ENCODE measurements around the gene EMC9. TPM values are rescaled to one million over a fixed set of nuclear protein-coding genes. Genes with fewer than 3 reads are reported as not detected.
"Not testable (repeated sequence)": the region's sequence is repeated elsewhere in the genome, so short reads cannot be mapped to it uniquely, and the experiment has no call there.

The EMC9 gene
- total RNA-seq, 1 donor from 2014 or later = 8.6 TPM

DNA sequence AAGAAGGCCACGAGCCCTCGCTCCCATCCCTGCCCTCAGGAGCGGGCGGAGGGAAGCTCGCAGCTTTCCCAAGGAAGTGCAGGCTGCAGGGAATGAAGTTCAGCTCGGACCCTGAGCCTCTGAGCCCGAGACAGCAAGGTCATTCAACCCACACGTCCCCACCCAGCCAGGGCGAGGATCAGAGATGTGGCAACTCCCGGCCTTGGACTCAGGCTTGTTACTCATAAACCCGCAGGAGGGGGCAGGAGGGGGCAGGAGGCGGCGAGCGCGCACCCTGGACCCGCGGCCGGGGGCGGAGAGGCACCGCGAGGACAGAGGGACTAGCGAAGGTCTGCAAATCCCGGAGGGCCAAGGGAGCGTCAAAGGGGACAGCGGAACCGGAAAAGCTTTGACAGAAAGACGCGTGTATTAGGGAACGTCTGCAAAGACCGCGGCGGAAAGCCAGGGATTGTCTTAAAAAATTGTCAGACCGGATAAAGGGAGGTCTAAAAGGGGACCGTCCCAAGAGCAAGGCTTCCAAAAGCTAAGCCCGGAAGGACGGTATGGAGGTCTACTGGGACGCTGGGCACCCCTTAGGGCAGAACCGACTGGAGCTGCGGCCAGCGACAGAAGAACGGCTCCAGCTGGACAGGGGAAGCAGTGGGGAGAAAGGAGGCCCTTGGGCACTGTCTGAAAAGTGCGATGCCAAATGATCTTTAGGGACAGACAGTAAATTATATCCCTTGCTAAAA, 27.4 kb downstream of the EMC9 start:
- DNase-seq (ENCODE audit: low spot score in 2 of 2) (peak; percentile 72 to 73), FAIRE-seq (no peak)

DNA sequence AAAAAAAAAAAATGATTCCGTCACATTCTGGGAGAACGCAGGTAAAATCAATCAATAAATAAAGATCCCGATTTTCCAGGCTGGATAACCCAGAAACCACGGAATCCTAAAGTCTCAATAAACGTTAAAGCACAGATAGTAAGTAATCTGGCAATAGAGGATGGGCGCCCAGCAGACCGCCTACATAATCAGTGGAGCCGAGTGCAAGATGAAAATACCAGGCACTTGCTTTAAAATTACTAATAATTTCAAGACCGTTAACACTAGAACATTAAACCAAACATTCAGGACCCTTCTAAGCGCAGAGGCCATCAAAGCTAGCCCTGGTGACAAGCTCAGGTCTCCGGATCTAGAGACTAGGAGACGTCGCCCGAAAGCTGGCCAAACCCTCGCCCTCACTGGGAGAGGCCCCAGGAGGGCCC, 28.0 kb downstream of the EMC9 start:
- DNase-seq (ENCODE audit: low spot score in 2 of 2) (no peak), FAIRE-seq (no peak)

DNA sequence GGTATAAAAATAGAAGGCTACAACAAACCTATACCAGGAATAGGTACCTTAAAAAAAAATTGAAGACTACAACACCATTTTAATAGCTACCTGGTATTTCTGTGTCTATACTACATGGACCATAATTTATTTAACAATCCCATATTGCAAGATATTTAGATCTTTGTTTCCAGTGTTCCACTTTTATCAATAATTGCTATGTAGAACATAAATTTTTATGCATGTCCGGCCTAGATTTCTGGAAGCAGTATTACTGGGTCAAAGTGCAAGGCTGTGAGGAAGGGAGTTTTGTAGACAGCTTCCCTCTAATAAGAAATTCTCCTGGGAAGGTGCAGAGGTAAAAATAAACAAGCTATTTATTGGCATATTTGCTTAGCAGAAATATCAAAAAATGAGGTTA, 30.9 kb downstream of the EMC9 start:
- FAIRE-seq (no peak), DNase-seq (ENCODE audit: low spot score in 2 of 2) (no peak)

DNA sequence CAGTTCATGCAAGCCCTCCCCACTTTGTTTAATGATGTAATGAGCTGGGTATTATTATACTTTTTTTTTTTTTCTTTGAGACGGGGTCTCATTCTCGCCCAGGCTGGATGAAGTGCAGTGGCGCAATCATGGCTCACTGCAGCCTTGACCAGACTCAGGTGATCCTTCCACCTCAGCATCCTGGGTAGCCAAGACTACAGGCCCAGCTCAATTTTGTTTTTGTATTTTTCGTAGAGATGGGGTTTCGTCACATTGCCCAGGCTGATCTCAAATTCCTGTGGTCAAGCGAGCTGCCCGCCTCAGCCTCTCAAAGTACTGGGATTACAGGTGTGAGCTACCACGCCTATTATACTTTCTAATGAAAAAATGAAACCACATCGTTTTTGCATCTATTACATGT, 31.3 kb downstream of the EMC9 start:
- FAIRE-seq (no peak), DNase-seq (ENCODE audit: low spot score in 2 of 2) (no peak)

DNA sequence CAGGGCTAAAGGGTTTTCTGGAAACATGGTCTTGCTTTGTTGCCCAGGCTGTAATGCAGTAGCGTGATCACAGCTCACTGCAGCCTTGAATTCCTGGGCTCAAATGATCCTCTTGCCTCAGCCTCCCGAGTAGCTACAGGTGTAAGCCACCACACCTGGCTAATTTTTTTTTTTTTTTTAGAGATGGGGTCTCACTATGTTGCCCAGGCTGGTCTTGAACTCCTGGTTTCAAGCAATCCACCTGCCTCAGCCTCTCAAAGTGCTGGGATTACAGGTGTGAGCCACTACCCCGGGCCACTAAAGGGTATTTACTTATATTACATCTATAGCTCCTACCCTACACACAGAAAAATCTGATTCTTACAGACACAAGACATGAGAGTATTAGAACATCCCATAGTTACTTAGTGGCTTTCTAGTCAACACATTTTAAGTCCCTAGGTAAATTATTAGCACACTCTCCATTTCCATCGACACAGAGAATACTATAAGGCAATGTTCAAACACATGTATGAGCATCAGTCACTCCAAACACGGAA, 33.0 kb downstream of the EMC9 start:
- DNase-seq (ENCODE audit: low spot score in 2 of 2) = no peak
- FAIRE-seq = no peak

DNA sequence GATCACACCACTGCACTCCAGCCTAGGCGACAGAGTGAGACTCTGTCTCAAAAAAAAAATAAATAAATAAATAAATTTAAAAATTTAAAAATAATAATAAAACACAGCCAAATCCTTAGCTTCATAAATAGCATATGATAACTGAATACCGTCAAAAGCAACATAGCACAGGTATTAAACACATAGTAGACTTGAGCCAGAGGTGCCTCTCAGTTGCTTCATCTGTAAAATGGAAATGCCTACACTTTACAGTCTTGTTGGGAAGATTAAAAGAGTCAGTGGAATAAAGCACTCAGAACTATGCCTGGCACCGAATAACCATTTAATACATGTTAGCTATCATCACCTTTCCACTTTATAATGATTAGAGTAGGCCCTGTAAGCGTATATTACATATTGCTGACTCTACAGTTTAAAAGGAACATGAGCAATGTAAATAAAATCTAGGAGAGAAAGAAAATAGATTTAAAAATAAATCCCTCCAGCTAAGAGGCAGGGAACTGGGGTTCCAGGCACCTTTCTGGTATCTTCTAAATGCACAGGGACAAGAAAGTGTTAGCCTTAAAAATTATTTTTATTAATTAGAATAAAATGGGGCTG, 34.6 kb downstream of the EMC9 start:
- FAIRE-seq = no peak

DNA sequence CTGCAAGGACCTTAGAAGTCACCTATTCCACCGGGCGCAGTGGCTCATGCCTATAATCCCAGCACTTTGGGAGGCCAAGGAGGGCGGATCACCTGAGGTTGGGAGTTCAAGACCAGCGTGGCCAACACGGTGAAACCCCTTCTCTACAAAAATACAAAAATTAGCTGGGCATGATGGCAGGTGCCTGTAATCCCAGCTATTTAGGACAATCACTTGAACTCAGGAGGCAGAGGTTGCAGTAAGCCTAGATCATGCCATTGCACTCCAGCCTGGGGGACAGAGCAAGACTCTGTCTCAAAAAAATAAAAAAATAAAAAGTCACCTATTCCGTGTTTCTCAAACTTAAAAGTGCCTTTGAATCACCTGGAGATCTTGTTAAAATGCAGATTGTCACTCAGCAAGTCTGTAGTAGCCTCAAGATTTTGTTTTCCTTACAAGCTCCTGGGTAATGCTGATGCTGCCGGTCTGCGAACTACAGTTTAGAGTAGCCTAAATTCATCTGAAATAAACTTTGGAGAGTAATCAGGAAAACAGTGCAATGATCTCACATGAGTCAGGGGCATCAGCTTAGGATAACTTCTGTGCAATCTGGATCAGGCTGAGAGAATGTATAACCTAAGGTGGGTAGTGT, 35.7 kb downstream of the EMC9 start:
- not testable (repeated sequence) for DNase-seq (ENCODE audit: low spot score in 2 of 2); FAIRE-seq

More for the DNA sequence above, 34.6 kb downstream of the EMC9 start:
- DNase-seq (ENCODE audit: low spot score in 2 of 2) = no peak

DNA sequence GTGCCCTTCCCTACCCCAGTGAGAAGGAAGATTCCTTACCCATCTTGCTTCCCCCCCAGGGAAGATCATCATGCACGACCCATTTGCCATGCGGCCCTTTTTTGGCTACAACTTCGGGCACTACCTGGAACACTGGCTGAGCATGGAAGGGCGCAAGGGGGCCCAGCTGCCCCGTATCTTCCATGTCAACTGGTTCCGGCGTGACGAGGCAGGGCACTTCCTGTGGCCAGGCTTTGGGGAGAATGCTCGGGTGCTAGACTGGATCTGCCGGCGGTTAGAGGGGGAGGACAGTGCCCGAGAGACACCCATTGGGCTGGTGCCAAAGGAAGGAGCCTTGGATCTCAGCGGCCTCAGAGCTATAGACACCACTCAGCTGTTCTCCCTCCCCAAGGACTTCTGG, 37.9 kb downstream of the EMC9 start:
- DNase-seq (ENCODE audit: low spot score in 2 of 2) (no peak), FAIRE-seq (no peak)

DNA sequence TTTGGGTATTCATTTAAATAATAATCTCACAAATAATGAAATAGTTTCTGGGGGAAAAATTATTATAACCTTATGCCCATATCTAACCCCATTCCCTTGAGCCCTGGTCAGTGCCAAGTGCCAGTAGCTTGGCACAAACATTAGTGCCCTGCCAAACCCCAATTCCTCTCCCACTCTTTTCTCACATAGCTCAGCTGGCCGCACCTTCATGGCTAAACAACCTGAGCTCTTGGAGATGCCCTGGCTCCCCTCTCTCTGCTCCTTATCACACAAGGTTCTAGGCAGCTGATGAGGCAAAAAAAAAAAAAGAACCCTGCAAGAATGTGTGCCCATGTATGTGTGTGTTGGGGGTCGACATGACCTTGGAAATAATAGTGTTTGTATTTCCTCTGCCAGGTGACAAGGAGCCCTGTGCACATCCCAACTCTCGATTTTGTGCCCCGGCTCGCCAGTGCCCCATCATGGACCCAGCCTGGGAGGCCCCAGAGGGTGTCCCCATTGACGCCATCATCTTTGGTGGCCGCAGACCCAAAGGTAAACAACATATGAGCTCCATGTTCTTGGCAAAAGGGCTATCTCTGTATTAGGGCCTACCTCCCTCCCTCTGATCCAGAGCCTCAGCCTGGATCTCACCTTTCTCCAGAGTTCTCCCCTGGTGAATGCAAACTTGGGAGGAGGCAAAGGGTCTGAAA, 38.9 kb downstream of the EMC9 start:
- no peak for FAIRE-seq
- no peak for DNase-seq (ENCODE audit: low spot score in 2 of 2)

DNA sequence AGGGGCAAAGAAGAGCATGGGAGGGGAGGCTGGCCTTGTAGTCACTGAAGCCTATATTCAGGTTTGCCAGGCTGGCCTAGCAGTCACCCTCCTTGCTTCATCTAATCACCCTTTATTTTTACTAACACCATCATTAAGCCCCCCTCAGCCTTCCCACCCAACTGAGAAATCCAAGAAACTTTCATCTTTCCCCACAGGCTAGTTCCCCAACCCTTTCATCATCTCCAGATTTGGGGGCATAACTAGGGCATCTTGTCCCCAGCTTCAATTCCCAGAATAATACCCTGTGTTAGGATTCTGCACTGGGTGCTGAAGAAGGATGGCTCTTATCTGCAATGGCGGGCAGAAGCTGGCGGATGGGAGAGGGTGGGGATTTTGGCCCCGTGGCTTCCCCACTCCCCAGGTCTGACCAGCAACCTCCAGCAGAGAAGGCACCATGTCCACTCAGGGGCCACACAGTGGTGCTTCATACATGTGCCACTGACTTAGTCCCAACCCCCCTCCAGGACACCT, 40.4 kb downstream of the EMC9 start:
- no peak for DNase-seq (ENCODE audit: low spot score in 2 of 2)
- no peak for FAIRE-seq

DNA sequence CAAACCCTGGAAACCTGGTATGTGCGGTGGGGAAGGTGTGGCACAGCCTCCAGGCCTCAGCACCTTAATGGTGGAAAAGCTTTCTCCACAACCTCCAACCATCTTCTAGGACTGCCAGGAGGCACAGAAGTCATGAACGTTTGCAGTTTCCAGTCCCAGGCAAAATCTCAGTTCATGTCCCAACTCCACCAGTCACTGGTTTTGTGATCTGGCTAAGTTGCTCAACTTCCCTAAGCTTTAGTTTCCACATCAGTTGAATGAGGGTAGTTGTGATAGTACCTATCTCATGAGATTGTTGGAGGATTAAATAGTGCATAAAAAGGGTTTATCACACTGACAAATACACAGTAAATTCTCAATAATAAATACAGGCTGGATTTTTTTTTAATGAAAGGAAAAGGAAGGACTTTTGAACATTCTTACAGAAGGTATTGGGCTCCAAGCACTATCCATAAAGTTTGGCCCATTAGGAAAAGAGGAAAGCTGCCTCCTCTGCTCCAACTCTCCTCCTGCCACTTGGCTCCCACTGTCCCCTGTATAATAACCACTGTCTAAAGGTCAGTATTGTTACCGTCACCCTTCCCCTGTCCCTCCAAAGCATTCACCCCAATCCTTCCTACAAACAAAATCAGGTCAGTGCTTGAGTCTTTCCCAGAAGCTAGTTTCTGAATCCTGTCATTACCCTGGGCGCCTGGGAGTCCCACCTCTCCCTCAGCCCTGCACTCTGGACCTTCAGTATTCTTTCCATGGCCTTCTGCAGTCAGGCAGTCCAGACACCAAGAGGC, 41.0 kb downstream of the EMC9 start:
- FAIRE-seq (no peak), DNase-seq (ENCODE audit: low spot score in 2 of 2) (no peak)

DNA sequence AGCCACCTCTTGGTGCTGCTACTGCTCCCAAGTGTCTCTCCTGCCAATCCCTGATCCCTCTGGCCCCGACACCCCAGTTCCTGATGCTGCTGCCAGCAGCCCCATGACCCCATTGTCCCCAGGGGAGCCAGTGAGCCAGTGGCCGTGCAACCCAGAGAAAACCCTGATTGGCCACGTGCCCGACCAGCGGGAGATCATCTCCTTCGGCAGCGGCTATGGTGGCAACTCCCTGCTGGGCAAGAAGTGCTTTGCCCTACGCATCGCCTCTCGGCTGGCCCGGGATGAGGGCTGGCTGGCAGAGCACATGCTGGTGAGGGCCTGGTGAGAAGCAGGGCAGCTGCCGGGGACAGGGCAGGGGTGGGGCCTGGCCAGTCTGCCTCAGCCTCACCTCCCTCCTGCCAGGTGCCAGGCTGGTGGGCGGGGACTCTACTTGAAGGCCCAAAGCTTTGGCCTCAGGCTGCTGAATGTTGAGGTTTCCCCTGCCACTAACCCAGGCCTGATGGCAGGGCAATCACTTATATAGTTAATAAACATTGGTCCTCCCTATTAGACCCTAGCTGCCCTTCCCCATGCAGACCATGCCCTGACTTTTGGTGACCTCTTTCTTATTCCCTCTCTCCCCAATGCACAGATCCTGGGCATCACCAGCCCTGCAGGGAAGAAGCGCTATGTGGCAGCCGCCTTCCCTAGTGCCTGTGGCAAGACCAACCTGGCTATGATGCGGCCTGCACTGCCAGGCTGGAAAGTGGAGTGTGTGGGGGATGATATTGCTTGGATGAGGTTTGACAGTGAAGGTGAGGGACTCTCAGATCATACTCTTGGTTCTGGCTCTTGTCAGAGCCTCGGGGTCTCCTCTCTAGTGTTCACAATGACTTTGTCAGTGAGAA, 42.2 kb downstream of the EMC9 start:
- DNase-seq (ENCODE audit: low spot score in 2 of 2) = no peak
- FAIRE-seq = no peak

DNA sequence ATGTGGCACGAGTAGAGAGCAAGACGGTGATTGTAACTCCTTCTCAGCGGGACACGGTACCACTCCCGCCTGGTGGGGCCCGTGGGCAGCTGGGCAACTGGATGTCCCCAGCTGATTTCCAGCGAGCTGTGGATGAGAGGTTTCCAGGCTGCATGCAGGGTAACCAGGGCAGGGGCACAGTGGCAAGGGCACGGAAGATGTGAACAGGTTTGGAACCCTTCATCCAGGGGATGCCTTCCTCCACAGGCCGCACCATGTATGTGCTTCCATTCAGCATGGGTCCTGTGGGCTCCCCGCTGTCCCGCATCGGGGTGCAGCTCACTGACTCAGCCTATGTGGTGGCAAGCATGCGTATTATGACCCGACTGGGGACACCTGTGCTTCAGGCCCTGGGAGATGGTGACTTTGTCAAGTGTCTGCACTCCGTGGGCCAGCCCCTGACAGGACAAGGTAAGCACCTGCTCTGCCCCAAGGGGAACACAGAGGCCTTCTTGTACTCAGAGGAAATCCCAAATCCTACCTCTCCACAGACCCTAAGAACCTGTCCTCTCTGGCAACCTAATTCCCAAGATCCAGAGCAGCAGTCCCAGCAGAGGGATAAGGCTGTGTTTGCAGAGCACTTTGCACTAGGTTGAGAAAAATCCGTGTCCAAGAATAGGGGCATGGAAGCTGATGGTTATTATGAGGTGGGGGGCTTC, 43.0 kb downstream of the EMC9 start:
- DNase-seq (ENCODE audit: low spot score in 2 of 2) (no peak), FAIRE-seq (no peak)

DNA sequence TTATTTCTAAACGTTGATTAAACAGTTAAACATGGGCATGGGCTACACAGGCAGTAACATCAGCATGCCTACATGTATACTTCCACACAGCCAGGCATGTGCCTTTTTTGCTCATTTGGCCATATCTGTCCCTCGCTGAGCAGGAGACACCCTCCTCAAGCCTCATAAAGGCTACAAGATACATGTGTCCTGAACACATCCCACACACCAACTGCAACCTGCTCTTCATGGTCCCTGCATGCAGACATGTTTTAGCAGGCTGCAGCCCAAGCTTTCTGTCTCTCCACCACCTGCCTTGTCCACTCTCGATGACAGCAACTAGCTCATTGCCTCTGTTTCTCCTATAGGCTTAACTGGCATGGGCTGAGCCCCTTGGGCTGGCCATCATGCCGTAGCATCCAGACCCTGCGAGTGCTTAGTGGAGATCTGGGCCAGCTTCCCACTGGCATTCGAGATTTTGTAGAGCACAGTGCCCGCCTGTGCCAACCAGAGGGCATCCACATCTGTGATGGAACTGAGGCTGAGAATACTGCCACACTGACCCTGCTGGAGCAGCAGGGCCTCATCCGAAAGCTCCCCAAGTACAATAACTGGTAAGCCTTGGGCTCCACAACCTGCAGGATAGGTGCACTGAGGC, 44.7 kb downstream of the EMC9 start:
- DNase-seq (ENCODE audit: low spot score in 2 of 2) (no peak), FAIRE-seq (no peak)

DNA sequence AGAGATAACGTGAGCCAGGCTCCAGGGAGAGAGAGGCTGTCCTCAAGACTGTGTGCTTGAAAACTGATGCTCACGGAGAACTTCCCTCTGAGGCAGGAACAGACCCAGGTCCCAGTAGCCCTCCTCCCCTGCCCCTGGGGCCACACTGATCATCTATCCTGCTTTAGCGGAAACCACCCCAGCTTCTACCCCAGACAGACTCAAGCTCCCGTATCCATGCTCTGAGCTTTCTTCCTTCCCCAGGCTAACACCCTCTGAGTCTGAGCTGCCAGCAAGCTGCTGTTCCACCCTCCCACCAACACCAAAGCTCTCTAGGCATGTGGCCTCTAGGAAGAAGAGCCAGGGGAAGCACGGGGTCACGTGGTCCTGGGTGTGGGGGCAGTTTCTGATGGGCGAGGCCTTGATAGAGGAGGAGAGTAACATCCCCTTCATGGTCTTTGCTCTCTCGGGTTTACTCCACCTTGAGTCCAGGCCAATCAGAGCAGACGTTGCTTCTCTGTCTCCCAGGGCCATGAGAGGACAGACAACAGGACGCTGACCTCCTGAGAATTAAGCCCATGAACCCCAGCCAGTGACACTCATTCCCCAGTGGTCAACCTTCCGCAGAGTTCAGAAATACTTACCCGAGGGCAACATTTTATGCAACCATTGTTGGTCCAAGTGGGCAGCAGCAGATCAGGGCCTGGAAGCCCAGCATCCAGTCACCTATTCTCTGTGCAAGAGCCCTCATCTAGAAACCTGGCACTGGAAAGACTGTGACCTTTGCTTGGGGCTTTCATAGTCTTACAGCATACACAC, 45.9 kb downstream of the EMC9 start:
- DNase-seq (ENCODE audit: low spot score in 2 of 2) = no peak
- FAIRE-seq = no peak

DNA sequence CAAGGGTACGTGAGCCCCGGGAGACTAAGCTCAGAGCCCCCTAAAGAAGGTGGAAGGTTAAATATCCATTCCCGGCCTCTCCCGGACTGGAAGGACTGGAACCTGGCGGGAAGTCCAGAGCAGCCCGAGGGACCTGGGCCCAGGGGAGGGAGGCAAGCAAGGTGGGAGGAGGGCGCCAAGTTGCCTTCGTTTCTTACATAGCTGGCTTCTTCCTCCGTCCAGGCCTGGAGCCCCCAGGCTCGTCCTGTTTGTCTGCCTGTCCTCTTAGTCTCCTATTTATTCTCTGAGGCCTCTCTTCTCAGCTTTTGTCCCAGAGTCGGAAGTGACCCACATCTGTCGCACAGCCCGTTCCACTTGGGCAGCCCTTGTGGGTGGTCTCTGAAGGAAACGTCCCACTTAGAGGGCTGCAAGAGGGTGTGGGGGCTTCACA, 46.5 kb downstream of the EMC9 start:
- FAIRE-seq = no peak
- DNase-seq (ENCODE audit: low spot score in 2 of 2) = no peak

Measured in frontal cortex (tissue), 4 donors.